ENCODE results near the gene RHOB.
"Not testable (repeated sequence)": the region's sequence is repeated elsewhere in the genome, so short reads cannot be mapped to it uniquely, and the experiment has no call there.

RHOB gene

GRCh38 chr2:20431301-20431698 is 15.6 kb upstream of the RHOB start:
- no peak for FAIRE-seq
- TF ChIP-seq POLR2A (IDR thresholded peaks at IDR 0.05; ENCODE audit: low read depth, low read length) = no peak
- no peak for DNase-seq (ENCODE audit: insufficient read length)

GRCh38 chr2:20431772-20432171 is 15.1 kb upstream of the RHOB start:
- DNase-seq (ENCODE audit: insufficient read length) = no peak
- TF ChIP-seq TAF1 (IDR thresholded peaks at IDR 0.05; ENCODE audit: borderline replicate concordance, low read depth, low read length) (no peak), POLR2A (IDR thresholded peaks at IDR 0.05; ENCODE audit: low read depth, low read length) (no peak), POLR2AphosphoS5 (IDR thresholded peaks at IDR 0.05; ENCODE audit: low read depth, low read length) (no peak)
- no peak for FAIRE-seq

- DNase-seq (ENCODE audit: insufficient read length) (no peak), FAIRE-seq (no peak)
- TF ChIP-seq TAF1 (IDR thresholded peaks at IDR 0.05; ENCODE audit: borderline replicate concordance, low read depth, low read length) (no peak), POLR2AphosphoS5 (IDR thresholded peaks at IDR 0.05; ENCODE audit: low read depth, low read length) (no peak), POLR2A (IDR thresholded peaks at IDR 0.05; ENCODE audit: low read depth, low read length) (no peak)
Measured at GRCh38 chr2:20432714-20433113, 14.2 kb upstream of the RHOB start.

GRCh38 chr2:20433249-20433648 is 13.6 kb upstream of the RHOB start:
- TF ChIP-seq POLR2A (IDR thresholded peaks at IDR 0.05; ENCODE audit: low read depth, low read length) = no peak
- TF ChIP-seq POLR2AphosphoS5 (IDR thresholded peaks at IDR 0.05; ENCODE audit: low read depth, low read length) = no peak
- no peak for TF ChIP-seq TAF1 (IDR thresholded peaks at IDR 0.05; ENCODE audit: borderline replicate concordance, low read depth, low read length)
- FAIRE-seq (no peak), DNase-seq (ENCODE audit: insufficient read length) (no peak)

- no peak for TF ChIP-seq POLR2AphosphoS5 (IDR thresholded peaks at IDR 0.05; ENCODE audit: low read depth, low read length)
- no peak for TF ChIP-seq TAF1 (IDR thresholded peaks at IDR 0.05; ENCODE audit: borderline replicate concordance, low read depth, low read length)
- TF ChIP-seq POLR2A (IDR thresholded peaks at IDR 0.05; ENCODE audit: low read depth, low read length) = no peak
- no peak for FAIRE-seq
- no peak for DNase-seq (ENCODE audit: insufficient read length)
Measured at GRCh38 chr2:20433946-20434553, 12.8 kb upstream of the RHOB start.

GRCh38 chr2:20434588-20435294 is 12.1 kb upstream of the RHOB start:
- FAIRE-seq = no peak
- TF ChIP-seq POLR2AphosphoS5 (IDR thresholded peaks at IDR 0.05; ENCODE audit: low read depth, low read length) (no peak), POLR2A (IDR thresholded peaks at IDR 0.05; ENCODE audit: low read depth, low read length) (no peak)
- DNase-seq (ENCODE audit: insufficient read length) = no peak

- DNase-seq (ENCODE audit: insufficient read length); FAIRE-seq: not testable (repeated sequence)
Measured at GRCh38 chr2:20435456-20435855, 11.4 kb upstream of the RHOB start.

- TF ChIP-seq TAF1 (IDR thresholded peaks at IDR 0.05; ENCODE audit: borderline replicate concordance, low read depth, low read length) (no peak), POLR2A (IDR thresholded peaks at IDR 0.05; ENCODE audit: low read depth, low read length) (no peak), POLR2AphosphoS5 (IDR thresholded peaks at IDR 0.05; ENCODE audit: low read depth, low read length) (no peak)
- no peak for FAIRE-seq
- DNase-seq (ENCODE audit: insufficient read length) = no peak
Measured at GRCh38 chr2:20436716-20437470, 10.0 kb upstream of the RHOB start.

- TF ChIP-seq POLR2A (IDR thresholded peaks at IDR 0.05; ENCODE audit: low read depth, low read length) (no peak), TAF1 (IDR thresholded peaks at IDR 0.05; ENCODE audit: borderline replicate concordance, low read depth, low read length) (no peak), POLR2AphosphoS5 (IDR thresholded peaks at IDR 0.05; ENCODE audit: low read depth, low read length) (no peak)
- no peak for FAIRE-seq
- DNase-seq (ENCODE audit: insufficient read length) = no peak
Measured at GRCh38 chr2:20438334-20439192, 8.3 kb upstream of the RHOB start.

- FAIRE-seq (no peak), DNase-seq (ENCODE audit: insufficient read length) (no peak)
- no peak for TF ChIP-seq TAF1 (IDR thresholded peaks at IDR 0.05; ENCODE audit: borderline replicate concordance, low read depth, low read length)
- no peak for TF ChIP-seq POLR2A (IDR thresholded peaks at IDR 0.05; ENCODE audit: low read depth, low read length)
- TF ChIP-seq POLR2AphosphoS5 (IDR thresholded peaks at IDR 0.05; ENCODE audit: low read depth, low read length) = no peak
Measured at GRCh38 chr2:20439193-20439475, 7.7 kb upstream of the RHOB start.

GRCh38 chr2:20439503-20439902 is 7.4 kb upstream of the RHOB start:
- TF ChIP-seq TAF1 (IDR thresholded peaks at IDR 0.05; ENCODE audit: borderline replicate concordance, low read depth, low read length) = no peak
- no peak for TF ChIP-seq POLR2A (IDR thresholded peaks at IDR 0.05; ENCODE audit: low read depth, low read length)
- no peak for TF ChIP-seq POLR2AphosphoS5 (IDR thresholded peaks at IDR 0.05; ENCODE audit: low read depth, low read length)
- DNase-seq (ENCODE audit: insufficient read length) = no peak
- no peak for FAIRE-seq

All from GM12892 (cell line).